ENCODE measurements around the gene GRIN2A.

The GRIN2A gene

DNA sequence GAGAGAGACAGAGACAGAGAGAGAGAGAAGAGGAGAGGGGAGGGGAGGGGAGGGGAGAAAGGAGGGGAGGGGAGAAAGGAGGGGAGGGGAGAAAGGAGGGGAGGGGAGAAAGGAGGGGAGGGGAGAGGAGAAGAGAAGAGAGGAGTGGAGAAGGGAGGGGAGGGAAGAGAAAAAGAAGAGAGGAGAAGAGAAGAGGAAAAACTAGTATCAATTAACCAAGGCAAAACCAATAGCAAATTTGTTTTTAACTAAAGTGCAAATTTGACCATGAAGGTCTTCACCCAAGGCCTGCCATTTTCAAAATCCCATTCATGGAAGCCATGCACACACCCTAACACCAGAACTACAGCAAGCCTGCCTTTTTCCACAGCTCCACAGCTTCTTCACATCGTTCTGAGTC lies 16.6 kb downstream of the GRIN2A start:
- Histone ChIP-seq H3K4me3 (ENCODE audit: extremely low read depth, insufficient read depth, low read length, poor library complexity, severe bottlenecking) (no peak overlapping the region), H3K36me3 (ENCODE audit: control insufficient read depth, insufficient read depth, low read length) (no peaks in the 10 kb centered on the region), H3K4me1 (ENCODE audit: control insufficient read depth, insufficient read depth, low read length, poor library complexity, severe bottlenecking) (no peaks in the 10 kb centered on the region), H3K27ac (ENCODE audit: low read depth, low read length, severe bottlenecking) (no peak overlapping the region), H3K9me3 (ENCODE audit: control insufficient read depth, low read length) (peaks cover 8% of the 10 kb centered on the region)
- 75 to 77% methylated on average over 1 of the region's 1 CpG for WGBS, 2 experiments (ENCODE audit: insufficient coverage in 2 of 2)

DNA sequence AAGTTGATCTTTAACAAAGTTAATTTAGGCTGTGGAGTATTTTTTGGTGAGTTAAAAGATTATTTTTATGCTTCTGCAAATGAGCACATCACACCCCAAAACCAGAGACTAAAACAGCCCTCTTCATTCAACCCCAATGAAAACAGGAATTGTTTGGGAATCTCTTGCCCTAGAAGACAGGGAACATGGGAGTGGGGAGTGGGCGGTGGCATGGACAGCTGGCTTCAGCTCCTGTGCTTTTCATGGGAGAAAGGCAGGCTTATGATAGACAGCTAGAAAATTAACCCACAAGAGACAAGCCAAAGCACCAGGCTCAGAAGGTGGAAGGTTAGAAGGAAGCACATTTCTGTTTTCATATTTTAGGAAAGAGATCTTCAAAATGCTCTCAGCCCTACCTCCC lies 19.2 kb downstream of the GRIN2A start:
- 100% methylated on average over 1 of the region's 1 CpG; no CpG with 5 or more reads in 1 of the 2 experiments for WGBS, 2 experiments (ENCODE audit: insufficient coverage in 2 of 2)
- Histone ChIP-seq H3K4me1 (ENCODE audit: control insufficient read depth, insufficient read depth, low read length, poor library complexity, severe bottlenecking) (no peaks in the 10 kb centered on the region), H3K27ac (ENCODE audit: low read depth, low read length, severe bottlenecking) (no peak overlapping the region), H3K36me3 (ENCODE audit: control insufficient read depth, insufficient read depth, low read length) (no peaks in the 10 kb centered on the region), H3K9me3 (ENCODE audit: control insufficient read depth, low read length) (peaks cover 8% of the 10 kb centered on the region), H3K4me3 (ENCODE audit: extremely low read depth, insufficient read depth, low read length, poor library complexity, severe bottlenecking) (no peak overlapping the region)

DNA sequence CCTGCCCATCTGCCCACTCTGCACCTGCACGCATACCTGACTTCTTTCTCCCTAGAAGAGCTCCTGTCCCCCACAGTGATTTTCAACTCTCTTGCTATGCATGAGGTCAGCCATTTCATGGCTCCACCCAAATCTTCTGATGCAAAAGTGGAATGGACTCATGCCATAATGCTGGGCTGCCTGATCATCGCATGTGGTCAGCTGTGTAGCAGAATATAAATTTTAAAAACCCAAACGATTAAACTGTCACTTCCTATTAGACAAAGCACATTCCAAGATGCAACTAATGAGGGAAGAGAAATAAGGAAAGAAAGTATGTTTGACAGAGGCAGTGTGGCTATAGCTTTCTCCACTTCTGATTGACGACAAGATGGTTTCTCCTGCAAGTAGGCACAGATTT lies 26.1 kb downstream of the GRIN2A start:
- no peak overlapping the region for H3K27ac ChIP-seq (ENCODE audit: low read depth, low read length, severe bottlenecking)
- H3K36me3 ChIP-seq (ENCODE audit: control insufficient read depth, insufficient read depth, low read length): no peaks in the 10 kb centered on the region
- no peaks in the 10 kb centered on the region for H3K9me3 ChIP-seq (ENCODE audit: control insufficient read depth, low read length)
- 95 to 96% methylated on average over 2 to 3 of the region's 4 CpGs for WGBS, 2 experiments (ENCODE audit: insufficient coverage in 2 of 2)
- H3K4me1 ChIP-seq (ENCODE audit: control insufficient read depth, insufficient read depth, low read length, poor library complexity, severe bottlenecking): peaks cover 5% of the 10 kb centered on the region
- H3K4me3 ChIP-seq (ENCODE audit: extremely low read depth, insufficient read depth, low read length, poor library complexity, severe bottlenecking): no peak overlapping the region

DNA sequence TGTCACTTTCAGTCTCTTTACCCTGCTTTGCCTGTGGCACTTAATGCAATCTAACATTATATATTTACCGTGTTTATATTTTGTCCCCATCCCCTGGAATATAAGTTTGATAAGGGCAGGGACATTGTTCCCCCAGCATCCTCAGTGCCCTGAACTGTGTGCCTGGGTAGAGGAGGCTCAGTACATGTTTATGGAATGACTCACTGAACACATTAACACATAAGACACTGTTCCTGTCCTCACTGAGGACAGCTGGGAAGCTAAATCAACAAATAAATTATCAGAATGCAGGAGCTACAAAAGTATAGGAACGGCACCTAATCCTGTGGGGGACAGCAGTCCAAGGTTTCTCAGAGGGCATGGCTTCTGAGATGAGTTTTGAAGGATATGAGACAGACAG lies 27.8 kb downstream of the GRIN2A start:
- WGBS, 2 experiments (ENCODE audit: insufficient coverage in 2 of 2): 50 to 73% methylated on average over 1 of the region's 2 CpGs
- Histone ChIP-seq H3K4me1 (ENCODE audit: control insufficient read depth, insufficient read depth, low read length, poor library complexity, severe bottlenecking) (peaks cover 5% of the 10 kb centered on the region), H3K36me3 (ENCODE audit: control insufficient read depth, insufficient read depth, low read length) (no peaks in the 10 kb centered on the region), H3K27ac (ENCODE audit: low read depth, low read length, severe bottlenecking) (peak overlapping the region; percentile 16), H3K4me3 (ENCODE audit: extremely low read depth, insufficient read depth, low read length, poor library complexity, severe bottlenecking) (no peak overlapping the region), H3K9me3 (ENCODE audit: control insufficient read depth, low read length) (no peaks in the 10 kb centered on the region)

DNA sequence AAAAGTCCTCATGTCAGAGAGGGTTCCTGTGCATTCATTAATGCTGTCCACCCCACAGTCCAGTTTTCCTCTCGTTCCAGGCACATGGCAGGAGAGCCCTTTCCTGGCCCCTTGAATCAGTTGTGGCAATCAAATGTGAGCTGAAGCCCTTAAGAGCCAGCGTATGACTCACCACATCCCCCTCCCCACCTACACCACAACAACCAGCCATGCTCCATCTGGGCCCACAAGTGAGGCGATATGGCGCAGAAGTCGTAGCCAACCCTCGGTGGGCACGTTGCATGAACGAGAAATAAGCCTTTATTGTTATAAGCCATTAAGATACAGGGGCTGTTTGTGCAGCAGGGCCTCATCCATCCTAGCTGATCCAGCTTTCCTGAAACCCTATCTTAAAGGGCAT lies 28.2 kb downstream of the GRIN2A start:
- Histone ChIP-seq H3K9me3 (ENCODE audit: control insufficient read depth, low read length) (no peaks in the 10 kb centered on the region), H3K36me3 (ENCODE audit: control insufficient read depth, insufficient read depth, low read length) (no peaks in the 10 kb centered on the region), H3K4me1 (ENCODE audit: control insufficient read depth, insufficient read depth, low read length, poor library complexity, severe bottlenecking) (peaks cover 5% of the 10 kb centered on the region), H3K4me3 (ENCODE audit: extremely low read depth, insufficient read depth, low read length, poor library complexity, severe bottlenecking) (no peak overlapping the region), H3K27ac (ENCODE audit: low read depth, low read length, severe bottlenecking) (peak overlapping the region; percentile 16)
- WGBS, 2 experiments (ENCODE audit: insufficient coverage in 2 of 2): 83 to 86% methylated on average over 7 to 8 of the region's 8 CpGs

DNA sequence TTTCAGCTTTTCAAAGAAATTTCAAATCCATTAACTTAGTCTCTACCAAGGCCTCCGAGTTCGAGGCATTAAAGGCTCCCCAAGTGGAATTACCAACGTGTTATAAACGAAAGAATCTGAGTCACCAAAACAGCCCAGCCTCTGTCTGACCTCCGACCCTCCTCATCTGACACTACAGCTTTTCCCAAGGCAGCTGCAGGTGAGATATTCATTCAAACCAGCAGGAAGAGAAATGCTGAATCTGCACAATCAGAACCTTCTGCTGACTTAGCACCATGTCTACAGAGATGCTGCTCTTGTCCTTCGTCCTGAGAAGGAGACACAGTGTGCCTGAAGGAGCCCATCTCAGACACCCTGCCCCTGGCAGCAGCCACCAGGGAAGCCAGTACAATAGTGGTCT lies 30.5 kb downstream of the GRIN2A start:
- WGBS, 2 experiments (ENCODE audit: insufficient coverage in 2 of 2): 81 to 93% methylated on average over 5 to 6 of the region's 6 CpGs
- H3K36me3 ChIP-seq (ENCODE audit: control insufficient read depth, insufficient read depth, low read length): no peaks in the 10 kb centered on the region
- H3K9me3 ChIP-seq (ENCODE audit: control insufficient read depth, low read length): no peaks in the 10 kb centered on the region

DNA sequence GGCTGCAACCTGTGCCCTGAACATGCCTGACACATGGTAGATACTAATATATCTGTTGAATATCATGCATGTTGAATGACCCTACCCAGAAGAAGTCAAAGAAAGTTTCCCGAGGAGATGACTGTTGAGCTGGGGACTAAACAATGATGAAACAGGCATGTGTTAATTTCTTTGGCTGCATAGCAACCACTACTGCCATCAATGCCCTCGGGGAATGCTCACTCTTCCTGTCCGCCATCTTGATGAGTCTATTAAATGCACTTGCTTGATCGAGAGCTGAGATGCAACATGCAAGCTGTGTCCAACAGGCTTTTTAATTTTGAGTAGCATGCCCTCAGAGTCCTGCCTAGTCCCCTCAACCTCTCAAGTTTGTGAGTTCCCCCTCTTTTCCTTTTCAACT lies 31.3 kb downstream of the GRIN2A start:
- no peaks in the 10 kb centered on the region for H3K36me3 ChIP-seq (ENCODE audit: control insufficient read depth, insufficient read depth, low read length)
- no peaks in the 10 kb centered on the region for H3K9me3 ChIP-seq (ENCODE audit: control insufficient read depth, low read length)
- WGBS, 2 experiments (ENCODE audit: insufficient coverage in 2 of 2): 94% methylated on average over 4 of the region's 4 CpGs
- no peak overlapping the region for H3K27ac ChIP-seq (ENCODE audit: low read depth, low read length, severe bottlenecking)
- H3K4me3 ChIP-seq (ENCODE audit: extremely low read depth, insufficient read depth, low read length, poor library complexity, severe bottlenecking): no peak overlapping the region
- H3K4me1 ChIP-seq (ENCODE audit: control insufficient read depth, insufficient read depth, low read length, poor library complexity, severe bottlenecking): peaks cover 5% of the 10 kb centered on the region

More for the DNA sequence above, 30.5 kb downstream of the GRIN2A start:
- Histone ChIP-seq H3K4me3 (ENCODE audit: extremely low read depth, insufficient read depth, low read length, poor library complexity, severe bottlenecking) (no peak overlapping the region), H3K27ac (ENCODE audit: low read depth, low read length, severe bottlenecking) (no peak overlapping the region), H3K4me1 (ENCODE audit: control insufficient read depth, insufficient read depth, low read length, poor library complexity, severe bottlenecking) (peaks cover 5% of the 10 kb centered on the region)

DNA sequence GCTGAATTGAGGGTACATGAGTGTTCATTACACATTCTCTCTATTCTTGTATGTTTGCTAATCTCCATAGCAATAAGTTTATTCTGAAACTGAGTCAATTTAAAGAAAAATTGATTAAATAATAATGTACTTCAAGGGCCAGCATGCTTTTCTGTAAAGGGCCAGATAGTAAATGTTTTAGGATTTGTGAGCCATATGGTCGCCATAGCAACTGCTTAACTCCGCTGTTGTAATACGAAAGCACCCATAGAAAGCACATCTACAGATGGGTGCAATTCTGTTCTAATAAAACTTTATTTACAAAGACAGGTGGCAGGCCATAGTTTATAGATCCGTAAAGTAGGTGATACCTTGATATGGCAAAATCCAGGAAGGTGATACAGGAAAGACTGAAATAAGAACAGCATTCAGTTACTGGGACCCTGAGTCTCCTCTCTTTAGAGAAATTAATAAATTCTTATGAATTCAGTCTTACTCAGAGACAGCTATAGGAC lies 36.6 kb downstream of the GRIN2A start:
- no peak overlapping the region for H3K27ac ChIP-seq (ENCODE audit: low read depth, low read length, severe bottlenecking)
- H3K4me3 ChIP-seq (ENCODE audit: extremely low read depth, insufficient read depth, low read length, poor library complexity, severe bottlenecking): no peak overlapping the region
- H3K9me3 ChIP-seq (ENCODE audit: control insufficient read depth, low read length): no peaks in the 10 kb centered on the region
- no peaks in the 10 kb centered on the region for H3K36me3 ChIP-seq (ENCODE audit: control insufficient read depth, insufficient read depth, low read length)
- H3K4me1 ChIP-seq (ENCODE audit: control insufficient read depth, insufficient read depth, low read length, poor library complexity, severe bottlenecking): no peaks in the 10 kb centered on the region
- WGBS, 2 experiments (ENCODE audit: insufficient coverage in 2 of 2): 83% methylated on average over 2 of the region's 4 CpGs; no CpG with 5 or more reads in 1 of the 2 experiments

DNA sequence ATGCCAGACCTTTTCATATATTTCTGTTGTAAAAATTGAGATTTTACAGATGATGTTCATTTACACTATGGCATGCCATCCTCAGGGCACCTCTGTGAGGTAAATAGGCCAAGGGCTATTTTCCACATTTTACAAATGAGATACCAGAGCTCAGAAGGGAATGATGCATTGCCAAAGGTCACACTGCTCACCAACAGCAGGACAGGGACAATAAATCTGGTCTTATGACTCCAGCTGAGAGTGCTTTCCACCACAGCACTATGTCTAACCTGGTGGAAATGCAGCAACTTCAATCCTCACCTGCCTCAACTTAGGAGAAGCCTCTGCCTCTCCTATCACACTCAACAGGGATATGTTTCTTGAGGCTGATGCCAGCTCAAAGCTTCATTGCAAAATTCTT lies 40.6 kb downstream of the GRIN2A start:
- no peak overlapping the region for H3K4me3 ChIP-seq (ENCODE audit: extremely low read depth, insufficient read depth, low read length, poor library complexity, severe bottlenecking)
- H3K27ac ChIP-seq (ENCODE audit: low read depth, low read length, severe bottlenecking): no peak overlapping the region

DNA sequence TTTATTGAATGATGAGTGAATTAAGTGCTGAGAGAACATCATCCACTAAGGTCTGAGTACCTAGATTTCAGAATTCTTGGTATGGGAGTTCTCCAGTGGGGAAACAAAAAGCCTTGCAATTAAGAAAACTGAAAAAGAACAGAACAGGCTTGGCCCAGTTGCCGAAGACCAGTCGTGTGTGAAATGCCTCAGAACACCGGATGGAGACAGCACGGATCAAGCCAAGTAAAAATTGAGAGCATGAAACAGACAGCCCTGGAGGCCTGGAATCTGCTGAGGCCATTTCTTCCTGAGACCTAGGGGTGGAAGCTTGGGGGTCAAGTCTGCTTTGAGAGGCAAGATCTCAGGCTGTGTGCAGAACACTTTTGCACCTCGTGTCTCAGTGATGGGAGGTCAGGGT lies 43.3 kb downstream of the GRIN2A start:
- H3K4me1 ChIP-seq (ENCODE audit: control insufficient read depth, insufficient read depth, low read length, poor library complexity, severe bottlenecking): no peaks in the 10 kb centered on the region
- H3K36me3 ChIP-seq (ENCODE audit: control insufficient read depth, insufficient read depth, low read length): no peaks in the 10 kb centered on the region
- no peak overlapping the region for H3K27ac ChIP-seq (ENCODE audit: low read depth, low read length, severe bottlenecking)
- H3K4me3 ChIP-seq (ENCODE audit: extremely low read depth, insufficient read depth, low read length, poor library complexity, severe bottlenecking): no peak overlapping the region
- no peaks in the 10 kb centered on the region for H3K9me3 ChIP-seq (ENCODE audit: control insufficient read depth, low read length)
- WGBS, 2 experiments (ENCODE audit: insufficient coverage in 2 of 2): 82 to 92% methylated on average over 4 of the region's 5 CpGs

More for the DNA sequence above, 40.6 kb downstream of the GRIN2A start:
- no peaks in the 10 kb centered on the region for H3K9me3 ChIP-seq (ENCODE audit: control insufficient read depth, low read length)
- H3K4me1 ChIP-seq (ENCODE audit: control insufficient read depth, insufficient read depth, low read length, poor library complexity, severe bottlenecking): no peaks in the 10 kb centered on the region
- no peaks in the 10 kb centered on the region for H3K36me3 ChIP-seq (ENCODE audit: control insufficient read depth, insufficient read depth, low read length)

DNA sequence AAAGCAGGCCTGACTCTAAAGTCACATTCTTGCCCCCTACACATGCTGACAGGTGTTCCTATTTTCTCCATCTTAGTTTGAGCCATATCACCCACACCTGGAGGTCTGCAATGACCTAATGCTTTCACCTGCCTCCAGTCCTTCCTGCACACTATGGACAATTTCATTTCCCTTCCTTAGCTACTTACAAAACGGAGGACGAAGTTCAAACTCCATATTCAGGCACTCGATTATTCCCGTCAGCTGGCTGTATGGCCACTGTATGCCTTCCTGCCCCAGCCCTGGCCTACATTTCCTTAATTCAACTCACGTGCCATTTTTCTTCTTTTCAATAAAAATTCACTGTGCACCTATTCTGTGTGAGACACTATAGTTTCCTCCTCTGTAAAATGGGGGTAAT lies 44.9 kb downstream of the GRIN2A start:
- WGBS, 2 experiments (ENCODE audit: insufficient coverage in 2 of 2): 87 to 97% methylated on average over 4 of the region's 5 CpGs
- Histone ChIP-seq H3K36me3 (ENCODE audit: control insufficient read depth, insufficient read depth, low read length) (no peaks in the 10 kb centered on the region), H3K4me3 (ENCODE audit: extremely low read depth, insufficient read depth, low read length, poor library complexity, severe bottlenecking) (no peak overlapping the region)

More for the DNA sequence above, 44.9 kb downstream of the GRIN2A start:
- H3K27ac ChIP-seq (ENCODE audit: low read depth, low read length, severe bottlenecking): no peak overlapping the region
- H3K9me3 ChIP-seq (ENCODE audit: control insufficient read depth, low read length): no peaks in the 10 kb centered on the region
- H3K4me1 ChIP-seq (ENCODE audit: control insufficient read depth, insufficient read depth, low read length, poor library complexity, severe bottlenecking): no peaks in the 10 kb centered on the region
